NCI-H146 treated with DMSO at 0.1 percent for 48 hours (cell line): ENCODE measurements around the gene FAM241A.
"Not testable (repeated sequence)": the region's sequence is repeated elsewhere in the genome, so short reads cannot be mapped to it uniquely, and the experiment has no call there.

Experiments
- DNase-seq: peaks from one replicate; lab custom pipeline; 2025; ENCODE audit not compliant: unreplicated experiment; lab: John Stamatoyannopoulos, UW

Gene FAM241A

DNA sequence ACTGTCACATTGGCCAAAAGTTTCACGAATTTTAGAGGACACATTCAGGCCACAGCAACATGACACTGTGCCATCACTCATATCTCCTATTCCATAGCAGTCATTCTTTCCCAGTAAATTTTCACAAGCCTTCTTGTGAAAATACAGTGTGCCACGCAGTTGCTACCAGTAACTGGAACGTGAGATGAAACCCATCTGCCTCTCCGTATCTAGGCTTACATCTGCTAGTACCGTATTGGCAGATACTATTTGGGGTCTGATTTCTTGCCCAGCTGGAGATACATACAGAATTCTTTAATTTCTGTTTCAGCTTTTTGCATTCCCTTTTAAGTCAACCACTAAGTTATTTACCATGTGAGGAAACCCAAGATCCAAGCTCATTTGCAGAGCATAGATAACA is 8.7 kb upstream of the FAM241A start:
- no peak for DNase-seq

DNA sequence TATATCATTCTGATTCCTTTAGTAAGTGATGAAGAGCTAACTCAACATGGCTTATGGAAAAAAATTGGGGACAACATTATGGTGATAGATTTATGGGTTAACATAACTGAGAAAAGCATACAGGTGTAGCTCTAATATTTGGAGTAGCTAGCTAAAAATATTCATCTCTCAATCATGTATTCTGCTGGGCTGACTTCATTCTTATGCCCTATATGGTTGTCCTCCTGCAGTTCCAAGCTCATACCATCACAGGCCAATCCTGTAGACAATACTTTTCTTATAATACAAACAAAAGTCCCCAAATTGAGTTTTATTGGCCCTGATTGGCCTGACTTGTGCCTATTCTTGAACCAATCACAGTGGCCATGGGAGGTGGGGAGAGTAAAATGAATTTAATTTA is 6.7 kb upstream of the FAM241A start:
- DNase-seq = no peak

DNA sequence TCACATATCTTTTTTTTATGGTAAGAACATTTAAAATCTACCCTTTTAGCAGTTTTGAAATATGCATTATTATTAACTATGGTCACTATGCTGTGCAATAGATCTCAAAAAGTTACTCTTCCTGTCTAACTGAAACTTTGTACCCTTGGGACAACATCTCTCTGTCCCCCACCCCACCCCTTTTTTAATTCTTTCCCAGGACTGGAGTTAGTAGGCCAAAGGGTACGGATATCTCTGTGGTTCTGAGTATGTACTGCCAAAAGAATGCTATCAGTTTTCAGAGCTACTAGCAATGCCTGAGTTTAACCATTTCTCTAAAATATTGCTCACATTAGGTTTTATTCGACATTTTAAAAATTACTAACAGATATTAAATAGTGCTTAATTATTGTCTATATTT is 4.7 kb upstream of the FAM241A start:
- no peak for DNase-seq

DNA sequence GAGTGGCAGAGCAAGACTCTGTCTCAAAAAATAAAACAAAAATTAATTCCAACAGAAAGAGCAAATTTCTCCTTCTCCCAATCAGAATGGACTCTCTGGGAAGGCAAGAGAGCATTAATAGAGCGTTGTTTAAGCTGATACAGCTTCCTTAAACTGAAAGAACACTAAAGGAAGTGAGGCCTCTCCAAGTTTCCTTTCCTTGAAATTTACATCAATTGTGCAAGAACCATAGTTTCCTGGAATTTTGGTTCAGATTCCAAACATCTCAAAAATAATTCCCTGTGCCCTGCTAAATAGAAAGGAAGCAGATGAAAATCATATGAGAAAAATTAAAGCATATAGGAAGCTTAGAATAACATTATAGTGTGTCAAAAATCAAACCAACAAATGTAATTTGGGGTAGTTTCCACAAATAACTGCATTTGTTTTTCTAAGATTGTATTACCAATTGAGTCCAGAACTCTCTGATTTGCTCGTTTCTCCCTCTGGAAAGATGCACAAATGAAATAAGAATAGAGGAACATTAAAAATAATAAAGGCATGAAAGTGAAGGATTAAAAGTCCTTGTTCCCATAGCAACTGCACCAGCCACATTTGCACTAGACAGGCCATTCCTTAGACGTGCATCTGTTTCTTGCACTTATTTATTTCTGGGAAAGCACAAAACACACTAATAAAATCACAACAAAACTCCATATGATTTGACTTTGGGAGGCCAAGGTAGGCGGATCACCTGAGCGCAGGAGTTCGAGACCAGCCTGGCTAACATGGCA is 3.7 kb upstream of the FAM241A start:
- no peak for DNase-seq

DNA sequence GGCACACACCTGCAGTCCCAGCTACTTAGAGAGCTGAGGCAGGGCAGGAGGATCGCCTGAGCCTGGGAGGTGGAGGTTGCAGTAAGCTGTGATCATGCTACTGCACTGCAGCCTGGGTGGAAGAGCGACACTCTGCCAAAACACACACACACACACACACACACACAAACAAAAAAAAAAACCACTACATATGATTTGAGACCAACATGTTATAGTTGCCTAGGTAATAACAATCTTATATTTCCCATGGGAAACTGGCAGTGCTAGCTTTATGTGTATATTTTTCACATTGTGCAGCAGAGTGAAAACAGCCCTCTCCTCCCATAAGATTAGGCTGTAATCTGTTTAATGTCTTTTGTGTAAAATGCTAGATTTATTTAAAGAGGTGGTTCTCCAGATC is 3.1 kb upstream of the FAM241A start:
- DNase-seq = no peak

DNA sequence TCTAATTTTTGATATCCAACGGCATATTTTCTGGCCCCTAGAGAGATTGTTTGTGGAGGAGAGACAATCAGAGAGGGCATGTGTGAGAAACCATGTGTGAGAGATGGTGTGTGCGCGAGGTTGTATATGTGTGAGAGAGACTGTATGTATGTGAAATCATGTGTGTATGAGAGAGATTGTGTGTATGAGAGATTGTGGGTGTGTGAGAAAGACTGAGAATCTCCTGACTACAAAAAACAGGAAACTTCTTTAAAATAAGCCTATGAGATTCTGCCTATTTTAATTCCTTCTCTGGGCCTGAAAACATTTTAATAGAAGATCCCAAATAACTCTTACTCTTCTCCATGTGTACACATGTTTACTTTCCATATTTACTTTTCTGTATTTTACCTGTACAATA is 1.5 kb upstream of the FAM241A start:
- DNase-seq = no peak

DNA sequence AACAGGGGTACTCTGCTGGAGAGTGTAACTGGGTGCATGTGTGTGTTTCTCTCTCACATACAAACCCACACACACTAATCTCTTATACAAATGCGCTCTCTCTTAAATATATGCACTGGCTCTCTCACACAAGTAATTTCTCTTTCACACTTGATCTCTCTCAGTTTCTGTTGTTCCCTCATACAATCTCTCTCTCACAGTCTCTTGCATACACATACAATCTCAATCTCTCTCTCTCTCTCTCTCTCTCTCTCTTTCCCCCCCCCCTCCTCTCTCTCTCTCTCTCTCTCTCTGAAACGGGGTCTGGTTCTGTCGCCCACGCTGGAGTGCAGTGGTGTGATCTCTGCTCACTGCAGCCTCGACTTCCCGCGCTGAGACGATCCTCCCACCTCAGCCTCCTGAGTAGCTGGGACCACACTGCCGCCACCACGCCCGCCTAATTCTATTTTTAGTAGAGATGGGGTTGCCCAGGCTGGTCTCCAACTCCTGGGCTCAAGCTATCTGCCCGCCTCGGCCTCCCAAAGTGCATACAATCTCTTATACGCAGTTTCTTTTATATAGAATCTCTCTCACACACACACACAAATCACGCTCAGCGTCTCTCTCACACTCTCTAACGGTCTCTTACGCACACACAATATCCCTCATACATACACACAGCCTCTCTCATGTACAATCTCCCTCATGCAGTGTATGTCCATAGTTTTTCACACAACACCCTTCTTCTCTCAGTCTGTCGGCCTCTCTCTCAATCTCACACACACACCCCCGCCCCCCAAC is 518 bp upstream of the FAM241A start:
- DNase-seq = no peak

DNA sequence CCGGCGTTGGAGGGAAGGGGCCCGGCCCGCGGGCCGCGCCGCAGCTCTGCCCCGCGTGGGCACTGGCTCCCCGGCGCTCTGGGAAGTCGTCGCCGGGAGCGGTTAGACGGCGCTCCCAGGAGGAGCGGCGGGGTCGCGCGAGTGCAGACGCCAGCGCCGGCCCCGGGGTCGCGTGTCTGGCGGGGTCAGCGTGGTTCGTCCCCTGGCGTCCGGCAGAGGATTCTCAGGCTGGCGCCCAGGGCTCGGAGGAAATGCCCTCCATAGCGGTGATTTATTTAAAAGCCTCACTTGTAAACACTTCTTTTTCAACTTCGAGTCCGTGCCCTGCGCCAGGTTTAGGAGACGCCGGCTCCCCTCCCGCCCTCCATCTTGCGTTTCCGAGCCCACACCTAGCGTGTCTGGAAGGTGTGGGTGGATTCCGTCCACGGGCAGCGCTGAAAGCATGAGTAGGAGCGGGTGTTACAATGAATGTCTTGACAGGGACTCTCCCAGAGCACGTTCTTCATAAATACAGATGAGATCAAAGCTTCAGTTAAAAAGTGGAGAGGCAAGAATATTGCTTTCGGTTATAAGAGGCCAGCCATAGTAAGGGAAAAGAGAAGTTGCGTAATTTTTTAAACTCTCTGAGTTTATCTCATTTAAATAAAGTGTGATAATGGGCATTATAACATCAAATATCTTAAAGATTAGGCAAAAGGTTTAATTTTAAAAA is 692 bp downstream of the FAM241A start:
- no peak for DNase-seq

DNA sequence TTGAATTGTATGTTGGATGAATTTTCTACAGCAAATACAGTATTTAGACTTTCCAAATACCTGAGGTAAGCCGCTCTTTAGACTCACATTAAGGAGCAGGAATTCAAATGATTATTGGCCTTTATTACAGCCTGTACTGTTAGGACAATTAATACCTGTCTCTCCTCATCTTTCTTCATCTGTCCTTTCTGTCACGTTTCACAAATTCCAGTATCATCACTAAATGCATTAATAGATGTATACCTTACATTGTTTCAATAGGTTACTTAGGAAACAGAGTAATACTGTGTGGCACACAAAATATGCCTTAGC is 1.2 kb downstream of the FAM241A start:
- no peak for DNase-seq

DNA sequence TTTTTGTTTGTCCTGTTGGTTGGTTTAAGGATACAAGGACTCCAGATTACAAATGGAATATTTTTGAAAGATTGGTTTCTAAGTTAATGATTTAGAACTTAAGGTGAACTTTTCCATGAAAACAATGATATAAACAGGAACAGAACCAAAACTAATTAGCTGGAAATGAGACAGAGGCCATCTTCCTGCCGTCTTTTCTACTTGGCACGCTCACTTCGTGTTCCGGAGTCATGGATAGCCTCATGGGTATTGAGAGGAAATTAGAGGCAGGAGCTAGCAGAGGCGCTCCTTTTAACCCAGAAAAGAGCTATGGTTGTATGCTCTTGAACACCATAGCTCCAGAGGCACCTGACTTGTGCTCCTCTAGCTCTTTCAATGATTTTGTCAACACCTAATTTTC is 2.4 kb downstream of the FAM241A start:
- no peak for DNase-seq

DNA sequence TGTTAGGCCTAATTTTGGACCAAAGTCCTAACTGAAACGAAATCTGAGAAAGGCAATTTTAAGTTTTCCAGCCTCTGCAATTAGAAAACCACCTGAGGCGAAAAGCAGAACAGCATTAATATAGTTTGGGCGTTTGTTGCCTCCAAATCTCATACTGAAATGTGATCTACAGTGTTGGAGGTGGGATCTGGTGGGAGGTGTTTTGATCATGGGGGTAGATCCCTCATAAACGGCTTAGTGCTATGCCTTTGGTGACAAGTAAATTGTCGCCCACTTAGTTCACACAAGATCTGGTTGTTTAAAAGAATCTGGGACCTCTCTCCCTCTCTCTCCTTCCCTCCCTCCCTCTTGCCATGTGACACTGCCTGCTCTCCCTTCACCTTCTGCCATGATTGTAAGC is 5.7 kb downstream of the FAM241A start:
- no peak for DNase-seq

DNA sequence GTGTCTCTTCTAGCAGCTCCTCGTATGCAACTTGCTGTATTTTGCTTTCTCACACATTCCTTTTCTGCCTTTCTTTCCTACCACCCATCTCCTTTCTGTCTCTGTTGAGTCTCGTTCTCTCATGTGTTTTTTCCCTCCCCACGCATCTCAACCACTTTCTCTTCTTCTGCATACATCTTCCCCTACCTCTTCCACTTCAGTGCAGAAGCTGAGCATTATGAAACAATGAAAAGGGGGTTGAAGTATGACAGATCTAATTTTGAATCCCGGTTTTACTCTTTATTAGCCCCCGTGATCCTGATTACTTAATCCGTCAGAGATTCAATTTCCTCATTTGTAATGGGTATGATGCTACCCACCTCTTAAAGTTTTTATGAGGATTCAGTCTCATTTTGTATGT is 7.3 kb downstream of the FAM241A start:
- DNase-seq = no peak

DNA sequence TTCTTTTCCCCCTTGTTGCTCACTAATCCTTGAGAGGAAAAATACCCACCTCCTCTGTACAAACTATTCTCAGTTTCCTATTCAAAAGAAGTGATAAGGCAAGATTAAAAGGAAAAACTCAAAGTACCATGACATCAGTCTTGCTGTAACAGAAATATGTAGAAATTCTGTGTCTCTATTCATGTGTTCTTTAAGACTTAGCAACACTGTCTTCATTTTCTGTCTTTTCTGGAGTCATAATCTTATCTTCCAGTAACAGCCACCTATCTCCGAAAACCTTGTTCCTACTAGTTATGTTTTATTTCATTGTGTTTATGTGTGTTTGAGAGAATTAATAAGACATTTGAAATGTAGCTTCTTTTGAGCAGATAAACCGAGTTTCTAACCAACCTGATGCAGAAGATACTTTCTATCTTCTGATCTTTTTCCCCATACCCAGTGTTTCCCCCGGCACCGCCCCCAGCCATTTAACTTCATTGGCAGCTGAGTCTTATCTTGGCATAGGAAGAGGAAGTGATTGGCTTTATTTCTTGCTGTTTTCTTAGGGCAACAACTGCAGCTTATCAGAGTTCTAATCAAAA is 8.0 kb downstream of the FAM241A start:
- DNase-seq = no peak

DNA sequence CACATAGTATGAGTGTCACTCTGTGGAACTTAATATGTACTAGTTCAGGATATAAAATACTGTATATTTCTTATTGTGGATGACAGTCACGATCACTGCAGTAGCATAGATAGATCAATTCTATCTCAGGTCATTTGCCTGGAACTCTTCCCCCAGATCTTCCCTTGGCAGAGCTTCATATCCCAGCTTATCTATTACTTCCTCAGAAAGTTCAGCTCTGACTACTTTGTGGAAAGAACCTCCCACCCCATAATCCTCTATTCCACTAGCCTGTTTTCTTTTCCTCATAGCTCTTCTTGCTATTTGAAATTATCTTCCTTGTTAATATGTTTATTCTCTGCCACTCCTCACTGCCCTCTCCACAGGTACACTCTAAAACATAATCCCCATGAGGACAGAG is 10.9 kb downstream of the FAM241A start:
- DNase-seq = no peak

DNA sequence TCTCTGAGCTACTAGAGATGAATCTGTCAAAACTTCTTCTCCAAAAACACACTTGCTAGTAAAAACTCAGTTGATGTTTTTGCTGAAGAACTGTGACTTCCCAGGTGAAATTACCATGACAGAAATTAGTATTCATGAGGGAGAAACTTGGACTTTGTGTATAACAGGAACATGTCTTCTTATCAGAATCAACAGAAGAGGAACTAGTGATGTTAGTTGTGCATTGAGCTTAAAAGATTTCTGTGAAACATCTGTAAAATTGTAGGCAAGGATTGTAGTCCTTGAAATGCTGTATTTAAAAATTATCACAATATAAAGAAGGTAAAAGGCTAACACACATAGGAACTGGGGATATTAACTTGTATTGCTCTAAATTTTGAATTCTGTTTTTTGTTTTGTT is 11.3 kb downstream of the FAM241A start:
- DNase-seq = no peak

DNA sequence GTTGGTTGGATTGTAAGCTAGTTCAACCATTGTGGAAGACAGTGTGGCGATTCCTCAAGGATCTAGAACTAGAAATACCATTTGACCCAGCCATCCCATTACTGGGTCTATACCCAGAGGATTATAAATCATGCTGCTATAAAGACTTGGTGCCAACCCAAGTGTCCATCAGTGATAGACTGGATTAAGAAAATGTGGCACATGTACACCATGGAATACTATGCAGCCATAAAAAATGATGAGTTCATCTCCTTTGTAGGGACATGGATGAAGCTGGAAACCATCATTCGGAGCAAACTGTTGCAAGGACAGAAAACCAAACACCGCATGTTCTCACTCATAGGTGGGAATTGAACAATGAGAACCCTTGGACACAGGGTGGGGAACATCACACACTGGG is 18.5 kb downstream of the FAM241A start:
- DNase-seq = not testable (repeated sequence)

DNA sequence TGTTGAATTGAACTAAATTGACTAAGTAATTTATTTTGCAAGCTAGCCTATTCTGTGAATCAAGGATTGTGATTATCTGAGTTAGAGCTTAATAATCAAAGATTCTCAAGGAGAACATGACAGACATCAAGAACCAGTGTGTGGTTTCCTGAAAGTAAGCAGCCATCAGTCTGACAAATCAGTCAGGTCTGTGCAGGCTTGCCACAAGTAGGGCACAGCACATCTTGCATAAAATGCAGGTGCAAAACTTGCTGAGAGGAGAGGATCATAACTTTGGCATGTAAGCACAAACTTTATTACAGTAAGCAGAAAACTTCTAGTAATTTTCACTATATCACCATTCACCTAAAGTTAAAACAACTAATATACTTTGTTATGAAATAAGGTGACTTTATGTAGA is 22.5 kb downstream of the FAM241A start:
- DNase-seq = no peak

DNA sequence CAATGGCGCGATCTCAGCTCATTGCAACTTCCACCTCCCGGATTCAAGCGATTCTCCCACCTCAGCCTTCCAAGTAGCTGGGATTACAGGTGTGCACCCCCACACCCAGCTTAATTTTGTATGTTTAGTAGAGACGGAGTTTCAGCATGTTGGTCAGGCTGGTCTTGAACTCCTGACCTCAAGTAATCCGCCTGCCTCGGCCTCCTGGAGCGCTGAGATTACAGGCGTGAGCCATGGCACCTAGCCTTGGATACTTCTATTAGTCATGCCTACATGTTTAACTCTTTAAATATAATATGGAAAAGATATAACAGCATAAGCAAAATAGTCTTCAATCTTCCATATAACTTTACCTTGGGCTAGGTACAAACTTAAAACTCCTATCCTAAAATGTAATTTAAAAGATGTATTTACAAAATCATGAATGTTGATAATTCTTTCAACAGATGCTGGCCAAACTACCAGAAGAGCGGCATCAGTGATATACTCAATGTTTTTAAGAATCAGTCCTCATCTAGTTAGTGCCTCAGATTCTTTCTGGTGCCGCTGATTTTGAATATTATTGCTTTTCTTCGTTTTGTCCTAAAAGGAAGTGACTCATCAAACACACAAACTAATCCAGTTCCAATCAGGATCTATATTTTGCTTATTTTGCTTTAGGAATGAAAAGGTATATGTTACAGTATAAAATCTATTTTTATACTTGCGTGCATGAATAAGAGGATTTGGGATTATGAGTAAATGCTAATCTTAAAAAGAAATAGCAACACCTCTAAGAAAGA is 23.7 kb downstream of the FAM241A start:
- DNase-seq = no peak

DNA sequence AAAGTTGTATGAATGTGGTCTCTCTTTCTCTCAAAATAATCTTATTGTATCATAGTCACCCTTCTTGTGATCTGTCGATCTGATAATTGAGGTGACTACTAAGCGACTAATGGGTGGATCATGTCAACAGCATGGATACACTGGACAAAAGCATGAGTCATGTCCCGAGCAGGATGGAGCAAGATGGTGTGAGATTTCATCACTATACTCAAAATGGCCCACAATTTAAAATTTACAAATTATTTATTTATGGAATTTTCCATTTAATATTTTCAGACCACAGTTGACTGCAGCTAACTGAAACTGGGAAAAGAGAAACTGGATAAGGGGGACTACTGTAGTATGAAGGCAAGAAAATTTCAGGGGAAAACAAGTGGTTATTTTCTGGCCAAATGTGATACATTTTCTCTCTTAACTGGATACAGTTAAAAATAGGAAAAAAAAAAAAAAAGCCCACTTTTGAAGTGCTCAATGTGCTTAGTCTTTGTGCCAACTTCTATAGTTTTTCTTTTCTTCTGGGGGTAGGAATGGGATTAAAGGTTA is 25.3 kb downstream of the FAM241A start:
- no peak for DNase-seq

DNA sequence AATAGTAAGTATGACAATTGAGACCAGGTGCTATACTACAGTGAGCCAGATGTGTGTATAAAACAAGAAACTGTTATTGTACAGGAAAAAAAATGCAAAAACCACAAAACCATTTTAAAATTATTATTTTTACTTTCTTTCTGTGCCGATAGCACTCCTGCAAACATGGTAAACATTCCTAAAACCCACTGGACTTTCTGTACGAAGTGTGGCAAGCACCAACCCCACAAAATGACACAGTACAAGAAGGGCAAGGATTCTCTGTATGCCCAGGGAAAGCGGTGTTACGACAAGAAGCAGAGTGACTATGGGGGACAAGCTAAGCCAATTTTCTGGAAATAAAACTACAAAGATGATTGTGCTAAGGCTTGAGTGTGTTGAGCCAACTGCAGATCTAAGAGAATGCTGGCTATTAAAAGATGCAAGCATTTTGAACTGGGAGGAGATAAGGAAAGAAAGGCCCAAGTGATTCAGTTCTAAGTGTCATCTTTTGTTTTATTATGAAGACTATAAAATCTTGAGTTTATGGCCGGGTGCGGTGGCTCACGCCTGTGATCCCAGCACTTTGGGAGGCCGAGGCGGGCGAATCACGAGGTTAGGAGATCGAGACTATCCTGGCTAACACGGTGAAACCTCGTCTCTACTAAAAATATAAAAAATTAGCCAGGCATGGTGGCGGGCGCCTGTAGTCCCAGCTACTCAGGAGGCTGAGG is 26.0 kb downstream of the FAM241A start:
- not testable (repeated sequence) for DNase-seq
